Suprapubic skin (tissue), 3 donors: ENCODE results near the gene KIF3C.

ENCODE experiments used
- CTCF ChIP-seq, 2 donors: fragments of 200-600 bp in 1 of 2; fragments of 450-650 bp in 1 of 2; sonication (generic) in 1 of 2; IDR thresholded peaks; one replicate each; pipeline ENCODE4 v1.5.1; 2016 to 2019; ENCODE audit warnings: antibody characterized with exemption in 2 of 2, mild to moderate bottlenecking in 1 of 2, moderate library complexity in 1 of 2
- POLR2AphosphoS5 ChIP-seq, 3 donors: sonication (generic); formaldehyde crosslinking; IDR thresholded peaks; one replicate each; pipeline ENCODE4 v1.6.1; 2017; ENCODE audit warnings: antibody characterized with exemption in 3 of 3

GRCh38 chr2:25960396-25960795 is 21.9 kb downstream of the KIF3C start:
- TF ChIP-seq POLR2AphosphoS5 (IDR thresholded peaks at IDR 0.05) (no peak), CTCF (IDR thresholded peaks at IDR 0.05) (no peak)
